Neutrophil (primary cell): Measurements from ENCODE around the gene FLYWCH1.
A peak's percentile ranks its signal among the peaks of the same experiment; 100 is the strongest.

Experiments
- H3K27ac ChIP-seq: fragments of 200-600 bp; sonication (generic); 2 replicates; pipeline ENCODE4 v1.5.1; 2016; ENCODE audit warnings: mild to moderate bottlenecking, moderate library complexity
- H3K27me3 ChIP-seq: fragments of 200-600 bp; sonication (generic); 2 replicates; pipeline ENCODE4 v1.6.0; 2016; ENCODE audit warnings: mild to moderate bottlenecking
- H3K36me3 ChIP-seq: fragments of 200-600 bp; sonication (generic); 2 replicates; pipeline ENCODE4 v1.5.1; 2017
- H3K4me1 ChIP-seq, 2 experiments: fragments of 200-600 bp in 1 of 2; sonication (generic) in 1 of 2; 1 replicate in 1 of 2; 2 replicates in 1 of 2; pipeline versions ENCODE4 v1.5.1 to v1.6.1; 2013 to 2016; ENCODE audit warnings: low read depth in 1 of 2, low read length in 1 of 2, mild to moderate bottlenecking in 1 of 2, moderate library complexity in 1 of 2; ENCODE audit not compliant: control insufficient read depth in 1 of 2, insufficient read depth in 1 of 2
- H3K4me3 ChIP-seq, 2 experiments: fragments of 200-600 bp in 1 of 2; sonication (generic) in 1 of 2; 1 replicate in 1 of 2; 2 replicates in 1 of 2; pipeline ENCODE4 v1.5.1; 2013 to 2016; ENCODE audit warnings: low read depth in 1 of 2, low read length in 1 of 2, mild to moderate bottlenecking in 1 of 2, moderate library complexity in 1 of 2
- H3K9me3 ChIP-seq: fragments of 200-600 bp; sonication (generic); 2 replicates; pipeline ENCODE4 v1.5.1; 2016
- TF ChIP-seq, protein P1 (sequence below): fragments of 200-600 bp; sonication (generic); IDR thresholded peaks from 2 replicates; pipeline ENCODE4 v1.5.1; 2016; ENCODE audit warnings: antibody characterized with exemption

Gene FLYWCH1

GRCh38 chr16:2953706-2954627 is 42.2 kb downstream of the FLYWCH1 start:
- Histone ChIP-seq H3K9me3 (no peaks in the 10 kb centered on the region), H3K4me3 (no peak overlapping the region), H3K36me3 (peaks cover 24% of the 10 kb centered on the region), H3K27ac (no peak overlapping the region), H3K27me3 (no peaks in the 10 kb centered on the region), H3K4me1 (peaks cover 27 to 28% of the 10 kb centered on the region in 2 experiments)
- TF ChIP-seq, protein P1, sequence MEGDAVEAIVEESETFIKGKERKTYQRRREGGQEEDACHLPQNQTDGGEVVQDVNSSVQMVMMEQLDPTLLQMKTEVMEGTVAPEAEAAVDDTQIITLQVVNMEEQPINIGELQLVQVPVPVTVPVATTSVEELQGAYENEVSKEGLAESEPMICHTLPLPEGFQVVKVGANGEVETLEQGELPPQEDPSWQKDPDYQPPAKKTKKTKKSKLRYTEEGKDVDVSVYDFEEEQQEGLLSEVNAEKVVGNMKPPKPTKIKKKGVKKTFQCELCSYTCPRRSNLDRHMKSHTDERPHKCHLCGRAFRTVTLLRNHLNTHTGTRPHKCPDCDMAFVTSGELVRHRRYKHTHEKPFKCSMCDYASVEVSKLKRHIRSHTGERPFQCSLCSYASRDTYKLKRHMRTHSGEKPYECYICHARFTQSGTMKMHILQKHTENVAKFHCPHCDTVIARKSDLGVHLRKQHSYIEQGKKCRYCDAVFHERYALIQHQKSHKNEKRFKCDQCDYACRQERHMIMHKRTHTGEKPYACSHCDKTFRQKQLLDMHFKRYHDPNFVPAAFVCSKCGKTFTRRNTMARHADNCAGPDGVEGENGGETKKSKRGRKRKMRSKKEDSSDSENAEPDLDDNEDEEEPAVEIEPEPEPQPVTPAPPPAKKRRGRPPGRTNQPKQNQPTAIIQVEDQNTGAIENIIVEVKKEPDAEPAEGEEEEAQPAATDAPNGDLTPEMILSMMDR = no peak

DNA sequence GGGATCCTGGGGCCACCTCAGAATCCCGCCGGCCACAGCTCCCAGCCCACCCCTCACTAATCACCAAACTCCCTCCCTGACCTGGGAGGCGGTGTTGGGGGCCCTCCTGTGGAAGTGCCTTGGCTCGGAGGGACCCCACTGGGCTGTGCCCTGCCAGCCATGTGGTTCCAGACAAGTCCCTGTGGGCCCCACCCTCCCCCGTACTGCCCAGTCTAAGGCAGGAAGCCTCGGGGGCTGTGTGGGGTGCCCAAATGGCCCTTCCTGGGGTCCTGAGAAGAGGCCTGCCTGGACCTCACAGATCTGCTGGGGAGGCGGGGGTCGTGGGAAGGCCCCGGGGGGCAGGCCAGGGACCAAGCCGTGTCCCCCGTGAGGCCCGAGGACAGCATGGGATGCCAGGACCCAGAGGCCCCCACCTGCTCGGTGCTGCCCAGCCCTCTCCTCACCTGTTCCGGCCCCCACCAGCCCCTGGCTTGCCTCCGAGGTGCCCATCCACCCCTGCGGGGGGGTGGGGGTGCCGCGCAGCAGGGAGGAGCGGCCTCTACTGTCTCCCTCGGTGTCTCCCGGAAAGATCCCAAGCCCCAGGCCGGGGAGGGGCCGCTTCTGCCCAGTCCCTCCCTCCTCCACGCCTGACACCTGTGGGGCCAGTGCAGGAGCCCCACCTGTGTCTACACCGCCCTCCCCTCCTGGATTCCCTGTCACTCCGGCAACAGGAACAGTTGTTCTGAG is 43.1 kb downstream of the FLYWCH1 start:
- Histone ChIP-seq H3K36me3 (peaks cover 15% of the 10 kb centered on the region), H3K4me3 (peak overlapping the region in 1 of 2 experiments; percentile 44), H3K9me3 (no peaks in the 10 kb centered on the region), H3K4me1 (peaks cover 27 to 28% of the 10 kb centered on the region in 2 experiments), H3K27me3 (no peaks in the 10 kb centered on the region), H3K27ac (peak overlapping the region; percentile 58)
- TF ChIP-seq, protein P1 = no peak

DNA sequence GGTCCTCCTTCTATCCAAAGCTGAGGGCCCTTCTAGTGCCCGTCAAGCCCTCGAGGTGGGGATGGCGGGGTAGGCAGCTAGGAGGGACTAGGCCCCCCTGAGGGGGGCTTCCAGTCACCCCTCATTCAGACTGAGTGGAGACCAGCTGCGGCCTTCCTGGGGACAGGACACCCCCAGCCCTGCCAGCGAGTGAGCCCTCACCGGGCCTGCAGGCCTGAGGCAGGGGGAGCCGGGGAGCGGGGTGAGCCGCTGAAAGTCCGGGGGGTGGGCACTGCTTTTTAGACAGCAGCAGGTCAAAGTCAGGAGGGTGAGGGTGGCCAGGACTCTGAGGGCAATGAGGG is 43.7 kb downstream of the FLYWCH1 start:
- peaks cover 9% of the 10 kb centered on the region for H3K36me3 ChIP-seq
- TF ChIP-seq, protein P1 = no peak
- H3K27ac ChIP-seq = peak overlapping the region; percentile 58
- peaks cover 28 to 31% of the 10 kb centered on the region in 2 experiments for H3K4me1 ChIP-seq
- H3K4me3 ChIP-seq = peak overlapping the region; percentile 44 to 48
- no peaks in the 10 kb centered on the region for H3K27me3 ChIP-seq
- H3K9me3 ChIP-seq = no peaks in the 10 kb centered on the region

- TF ChIP-seq, protein P1 = no peak
These were observed 44.2 kb downstream of the FLYWCH1 start for GRCh38 chr16:2955779-2956578.

GRCh38 chr16:2956579-2956956 is 44.8 kb downstream of the FLYWCH1 start:
- Histone ChIP-seq H3K36me3 (peaks cover under 1% of the 10 kb centered on the region), H3K27ac (peak overlapping the region; percentile 58), H3K9me3 (no peaks in the 10 kb centered on the region), H3K27me3 (no peaks in the 10 kb centered on the region), H3K4me3 (peak overlapping the region in 1 of 2 experiments; percentile 48), H3K4me1 (peaks cover 30 to 43% of the 10 kb centered on the region in 2 experiments)
- TF ChIP-seq, protein P1 = no peak

More at GRCh38 chr16:2955779-2956578, 44.2 kb downstream of the FLYWCH1 start:
- peak overlapping the region; percentile 58 for H3K27ac ChIP-seq
- peaks cover 28 to 37% of the 10 kb centered on the region in 2 experiments for H3K4me1 ChIP-seq
- peak overlapping the region; percentile 44 to 48 for H3K4me3 ChIP-seq
- H3K9me3 ChIP-seq = no peaks in the 10 kb centered on the region
- peaks cover 6% of the 10 kb centered on the region for H3K36me3 ChIP-seq
- H3K27me3 ChIP-seq = no peaks in the 10 kb centered on the region
